ENCODE measurements around the gene FKBP1B.

- TF ChIP-seq POLR2A (IDR thresholded peaks at IDR 0.05; ENCODE audit: low read length) (no peak), GATA1 (IDR thresholded peaks at IDR 0.05; ENCODE audit: low read depth, low read length) (no peak)
Measured at GRCh38 chr2:24082787-24083566, 33.4 kb downstream of the FKBP1B start.
